Kidney glomerular epithelial cell (primary cell): ENCODE measurements around the gene PPIL4.
A peak's percentile ranks its signal among the peaks of the same experiment; 100 is the strongest.
"Not testable (repeated sequence)": the region's sequence is repeated elsewhere in the genome, so short reads cannot be mapped to it uniquely, and the experiment has no call there.

ENCODE experiments used
- DNase-seq: peaks from one replicate; lab custom pipeline; 2025; lab: John Stamatoyannopoulos, UW

PPIL4 gene

DNA sequence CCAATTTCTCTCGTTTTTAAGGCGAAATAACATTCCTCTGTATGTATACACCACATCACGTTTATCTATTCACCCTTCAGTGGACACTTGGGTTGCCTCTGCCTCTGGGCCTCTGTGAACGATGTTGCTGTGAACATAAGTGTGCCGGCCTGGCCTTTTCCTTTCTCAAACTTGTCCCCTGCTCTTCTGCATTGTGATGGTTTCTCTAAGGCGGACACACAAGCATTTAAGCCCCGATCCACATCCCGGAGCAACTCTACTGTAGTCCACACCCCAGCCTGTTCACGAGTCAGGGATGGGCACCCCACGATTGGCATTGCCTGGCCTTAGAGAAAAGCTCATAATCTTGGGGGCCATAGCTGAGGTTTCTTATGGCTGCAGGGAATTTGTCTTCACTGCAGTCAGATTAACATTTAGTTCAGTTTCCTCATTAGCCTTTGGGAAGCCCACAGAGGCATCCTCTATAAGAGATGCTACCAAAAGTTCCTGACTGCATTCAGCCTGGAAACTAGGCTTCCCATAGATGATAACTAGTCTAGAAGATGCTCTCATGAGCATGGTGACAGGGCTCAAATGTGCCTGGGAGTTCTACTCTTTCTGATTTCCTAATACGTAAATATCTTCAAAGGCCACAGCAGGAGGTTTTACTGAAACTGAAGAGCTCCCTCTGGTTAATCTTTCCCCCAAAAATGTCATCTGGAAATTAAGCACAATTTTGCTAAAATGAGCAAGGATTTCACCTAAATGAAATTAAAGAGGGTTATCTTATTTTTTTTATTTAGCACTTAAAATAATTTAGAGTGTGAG is 61.8 kb downstream of the PPIL4 start:
- no peak for DNase-seq

DNA sequence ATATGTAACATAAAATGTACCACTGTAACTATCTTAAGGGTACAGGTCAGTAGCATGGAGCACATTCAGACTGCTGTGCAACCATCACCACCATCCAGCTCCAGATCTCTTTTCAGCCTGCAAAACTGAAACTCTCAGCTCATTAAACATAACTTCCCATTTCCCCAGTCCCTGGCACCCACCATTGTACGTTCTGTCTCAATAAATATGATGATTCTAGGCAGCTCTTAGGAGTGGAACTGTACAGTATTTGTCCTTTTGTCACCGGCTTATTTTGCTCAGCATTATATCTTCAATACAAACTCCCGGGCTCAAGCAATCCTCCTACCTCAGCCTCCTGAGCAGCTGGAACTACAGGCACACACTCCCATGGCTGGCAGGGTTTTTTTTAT is 62.5 kb downstream of the PPIL4 start:
- DNase-seq: no peak

GRCh38 chr6:149482545-149483333 is 63.1 kb downstream of the PPIL4 start:
- DNase-seq: no peak

- no peak for DNase-seq
Observed at GRCh38 chr6:149480502-149481280, 65.2 kb downstream of the PPIL4 start.

DNA sequence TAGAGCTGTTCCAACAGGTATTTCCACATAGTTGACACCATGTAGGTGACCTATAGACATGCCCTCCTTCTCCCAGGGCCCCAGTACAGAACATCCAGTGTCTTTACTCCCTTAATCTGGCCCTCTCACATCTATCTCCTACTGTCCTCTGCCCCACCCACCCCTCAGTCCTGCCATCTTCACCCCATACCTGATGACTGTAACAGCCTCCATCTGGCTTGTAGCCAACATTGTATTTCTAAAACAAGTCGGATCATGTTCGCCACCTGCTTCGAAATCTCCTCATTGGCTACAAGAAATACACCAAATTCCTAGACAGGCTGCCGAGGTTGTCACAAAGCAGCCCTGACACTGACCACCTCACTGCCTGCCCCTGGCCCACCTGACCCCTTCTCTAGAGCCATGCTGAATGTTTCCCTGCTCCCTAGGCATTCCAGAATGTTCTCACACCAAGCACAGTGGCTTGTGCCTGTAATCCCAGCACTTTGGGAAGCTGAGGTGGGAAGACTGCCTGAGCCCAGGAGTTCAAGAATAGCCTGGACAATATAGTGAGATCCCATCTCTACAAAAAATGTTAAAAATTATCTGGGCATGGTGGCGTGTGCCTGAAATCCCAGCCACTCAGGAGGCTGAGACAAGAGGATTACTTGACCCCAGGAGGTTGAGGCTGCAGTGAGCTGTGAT is 67.1 kb downstream of the PPIL4 start:
- DNase-seq: no peak

GRCh38 chr6:149477544-149477943 is 68.3 kb downstream of the PPIL4 start:
- no peak for DNase-seq

DNA sequence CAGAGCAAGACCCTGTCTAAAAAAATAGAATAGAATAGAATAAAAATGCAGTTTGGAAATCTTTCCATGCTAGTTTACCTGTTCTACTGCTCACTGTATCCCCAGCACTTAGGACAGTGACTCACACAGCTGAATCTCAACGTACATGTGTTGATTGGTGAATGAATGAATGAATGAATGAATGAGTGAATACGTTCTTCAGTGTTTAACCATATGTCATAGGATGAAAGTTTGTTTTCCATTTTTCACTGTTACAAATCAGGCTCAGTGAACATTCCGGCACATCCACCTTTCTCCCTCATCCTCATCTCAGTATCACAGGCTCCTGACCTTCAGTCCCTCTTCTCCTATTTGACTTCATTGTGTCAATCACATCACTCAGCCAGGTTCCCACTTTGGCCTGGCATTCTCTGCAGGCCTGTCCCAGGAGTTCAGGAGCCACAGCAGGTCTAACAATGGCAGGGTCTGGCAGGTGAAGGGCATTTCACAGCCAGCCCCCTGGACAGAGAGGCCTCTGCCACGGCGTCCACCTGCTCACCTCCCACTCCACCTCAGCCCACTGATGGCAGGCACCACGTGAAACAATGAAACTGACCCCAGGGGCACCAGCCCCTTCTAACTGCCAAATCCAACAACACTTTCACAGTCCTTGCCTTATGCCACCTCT is 68.9 kb downstream of the PPIL4 start:
- no peak for DNase-seq

GRCh38 chr6:149474108-149474935 is 71.5 kb downstream of the PPIL4 start:
- DNase-seq: no peak

DNA sequence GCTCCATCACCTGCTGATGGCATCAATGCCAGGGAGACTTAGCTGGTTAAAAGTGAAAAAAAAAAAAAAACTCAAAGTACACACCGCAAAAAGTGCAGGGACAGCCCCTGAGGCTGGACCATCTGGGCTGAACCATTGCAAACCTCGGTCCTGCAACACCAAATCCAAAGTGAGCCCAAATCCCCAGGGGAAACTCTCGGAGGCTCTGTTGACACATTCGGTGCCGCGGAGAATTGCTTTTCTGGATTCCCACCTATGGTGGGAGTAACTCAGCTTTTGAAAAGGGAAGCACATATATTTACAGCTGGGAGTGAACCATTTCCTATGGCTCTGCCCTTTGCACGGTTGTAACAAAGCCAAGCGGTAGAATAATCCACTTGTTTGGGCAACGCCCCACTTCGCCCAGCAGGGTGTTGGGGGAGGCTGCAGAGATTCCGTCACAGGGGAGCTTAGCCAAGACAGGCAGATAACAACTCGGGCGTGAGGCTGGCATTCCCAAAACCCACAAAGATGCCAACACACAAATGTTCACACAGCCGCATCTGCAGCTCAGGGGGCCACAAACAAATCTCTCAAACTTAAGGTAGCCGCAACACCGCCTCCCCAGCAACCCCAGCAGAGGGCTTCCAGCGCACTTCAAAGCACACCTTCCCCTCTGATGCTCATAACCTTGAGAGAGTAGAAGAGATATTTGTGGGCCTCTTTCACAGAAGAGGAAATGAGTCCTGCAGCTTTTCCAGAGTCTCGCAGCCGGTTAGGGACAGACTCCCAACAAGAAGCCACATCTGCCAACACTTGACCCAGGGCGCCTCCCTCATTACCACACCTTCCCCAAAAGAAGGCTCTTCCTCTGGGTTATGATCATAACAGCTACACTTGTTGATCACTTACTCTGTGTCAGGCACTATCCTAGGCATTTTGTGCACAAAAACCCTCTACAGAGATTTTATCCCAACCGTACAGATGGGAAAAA is 72.5 kb downstream of the PPIL4 start:
- DNase-seq: no peak

- no peak for DNase-seq
Observed at GRCh38 chr6:149472241-149472640, 73.6 kb downstream of the PPIL4 start.

- no peak for DNase-seq
Observed at GRCh38 chr6:149471801-149472200, 74.0 kb downstream of the PPIL4 start.

DNA sequence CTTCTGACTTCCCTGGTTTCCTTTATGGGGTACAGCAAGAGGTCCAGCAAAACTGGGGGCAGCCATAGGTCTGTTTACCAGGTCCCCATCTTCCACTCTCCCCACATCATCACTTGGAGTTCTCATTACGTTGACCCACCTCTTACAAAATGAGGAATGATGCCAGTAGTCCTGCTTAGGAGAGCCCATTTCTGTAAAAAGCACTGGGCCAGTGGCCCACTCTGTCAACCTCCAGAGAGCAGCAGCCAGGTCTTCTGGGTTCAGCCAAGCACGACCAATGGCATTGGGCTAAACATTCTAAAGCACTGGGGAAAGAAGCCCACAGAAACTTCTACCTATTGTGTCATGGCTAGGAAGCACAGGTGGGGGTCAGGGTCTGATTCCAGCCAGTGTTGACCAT is 74.9 kb downstream of the PPIL4 start:
- no peak for DNase-seq

DNA sequence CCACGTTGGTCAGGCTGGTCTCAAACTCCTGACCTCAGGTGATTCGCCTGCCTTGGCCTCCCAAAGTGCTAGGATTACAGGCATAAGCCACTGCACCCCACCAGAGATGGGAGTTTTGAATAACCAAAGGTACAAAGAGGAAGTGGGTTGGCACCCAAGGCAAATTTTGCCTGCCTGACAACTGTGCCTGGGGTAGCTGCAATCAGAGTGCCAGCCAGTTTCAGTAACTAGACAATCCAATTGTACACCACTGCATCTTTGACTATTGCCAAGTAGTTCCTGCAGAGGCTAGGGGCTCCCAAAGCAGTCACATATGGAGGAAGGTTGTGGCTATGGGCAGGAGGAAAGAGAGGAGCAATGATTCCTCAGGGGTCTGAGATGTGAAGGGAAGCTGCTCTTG is 77.7 kb downstream of the PPIL4 start:
- no peak for DNase-seq

GRCh38 chr6:149467265-149467664 is 78.6 kb downstream of the PPIL4 start:
- no peak for DNase-seq

- DNase-seq: no peak
Observed at GRCh38 chr6:149464411-149464810, 81.4 kb downstream of the PPIL4 start.

GRCh38 chr6:149463781-149464180 is 82.1 kb downstream of the PPIL4 start:
- peak; percentile 22 for DNase-seq

DNA sequence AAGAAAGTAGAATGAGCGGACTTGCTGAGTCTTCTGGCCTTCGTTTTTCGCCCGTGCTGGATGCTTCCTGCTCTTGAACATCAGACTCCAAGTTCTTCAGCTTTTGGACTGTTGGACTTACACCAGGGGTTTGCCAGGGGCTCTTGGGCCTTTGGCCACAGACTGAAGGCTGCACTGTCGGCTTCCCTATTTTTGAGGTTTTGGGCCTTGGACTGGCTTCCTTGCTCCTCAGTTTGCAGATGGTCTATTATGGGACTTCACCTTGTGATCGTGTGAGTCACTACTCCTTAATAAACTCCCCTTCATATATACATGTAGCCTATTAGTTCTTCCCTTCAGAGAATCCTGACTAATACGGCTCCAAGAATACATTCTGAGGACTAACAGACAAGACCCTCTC is 83.1 kb downstream of the PPIL4 start:
- DNase-seq: not testable (repeated sequence)

DNA sequence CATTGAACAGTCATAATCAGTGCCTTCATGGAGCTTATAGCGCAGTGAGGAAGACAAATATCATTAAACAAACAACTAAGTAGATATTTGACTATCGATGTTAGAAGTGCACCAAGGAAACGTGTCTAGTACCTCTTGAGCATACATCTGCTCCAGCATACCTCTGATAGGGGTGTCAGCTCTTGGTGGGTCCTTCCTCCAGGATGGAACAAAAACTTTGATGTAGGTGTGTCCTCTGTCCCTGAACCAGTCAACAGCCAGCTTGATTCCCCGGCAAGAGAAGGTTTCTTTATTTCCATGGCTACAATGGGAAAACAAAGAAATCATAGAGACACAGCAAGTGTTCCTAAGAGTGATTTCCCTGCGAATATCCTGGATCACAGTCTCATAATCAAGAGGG is 84.2 kb downstream of the PPIL4 start:
- DNase-seq: no peak

GRCh38 chr6:149460249-149460648 is 85.6 kb downstream of the PPIL4 start:
- DNase-seq: not testable (repeated sequence)
